ENCODE results near the gene ACAT2.
"Not testable (repeated sequence)": the region's sequence is repeated elsewhere in the genome, so short reads cannot be mapped to it uniquely, and the experiment has no call there.

DNA sequence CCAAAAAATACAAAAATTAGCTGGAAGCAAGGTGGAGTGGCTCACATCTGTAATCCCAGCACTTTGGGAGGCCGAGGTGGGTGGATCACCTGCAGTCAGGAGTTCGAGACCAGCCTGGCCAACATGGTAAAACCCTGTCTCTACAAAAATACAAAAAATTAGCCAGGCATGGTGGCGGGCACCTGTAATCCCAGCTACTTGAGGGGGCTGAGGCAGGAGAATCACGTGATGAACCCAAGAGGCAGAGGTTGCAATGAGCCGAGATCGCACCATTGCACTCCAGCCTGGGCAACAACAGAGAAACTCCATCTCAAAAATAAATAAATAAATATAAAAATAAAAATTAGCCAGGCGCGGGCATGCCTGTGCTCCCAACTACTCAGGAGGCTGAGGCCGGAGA, 62.8 kb downstream of the ACAT2 start:
- TF ChIP-seq, protein P1, sequence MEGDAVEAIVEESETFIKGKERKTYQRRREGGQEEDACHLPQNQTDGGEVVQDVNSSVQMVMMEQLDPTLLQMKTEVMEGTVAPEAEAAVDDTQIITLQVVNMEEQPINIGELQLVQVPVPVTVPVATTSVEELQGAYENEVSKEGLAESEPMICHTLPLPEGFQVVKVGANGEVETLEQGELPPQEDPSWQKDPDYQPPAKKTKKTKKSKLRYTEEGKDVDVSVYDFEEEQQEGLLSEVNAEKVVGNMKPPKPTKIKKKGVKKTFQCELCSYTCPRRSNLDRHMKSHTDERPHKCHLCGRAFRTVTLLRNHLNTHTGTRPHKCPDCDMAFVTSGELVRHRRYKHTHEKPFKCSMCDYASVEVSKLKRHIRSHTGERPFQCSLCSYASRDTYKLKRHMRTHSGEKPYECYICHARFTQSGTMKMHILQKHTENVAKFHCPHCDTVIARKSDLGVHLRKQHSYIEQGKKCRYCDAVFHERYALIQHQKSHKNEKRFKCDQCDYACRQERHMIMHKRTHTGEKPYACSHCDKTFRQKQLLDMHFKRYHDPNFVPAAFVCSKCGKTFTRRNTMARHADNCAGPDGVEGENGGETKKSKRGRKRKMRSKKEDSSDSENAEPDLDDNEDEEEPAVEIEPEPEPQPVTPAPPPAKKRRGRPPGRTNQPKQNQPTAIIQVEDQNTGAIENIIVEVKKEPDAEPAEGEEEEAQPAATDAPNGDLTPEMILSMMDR (IDR thresholded peaks at IDR 0.05) = not testable (repeated sequence)
- not testable (repeated sequence) for TF ChIP-seq POLR2A, POLR2AphosphoS5 (IDR thresholded peaks at IDR 0.05)
